GM12865 (cell line): ENCODE results near the gene DOHH.

Experiments used
- DNase-seq: peaks from one replicate; pipeline ENCODE4 v3.0.0; 2010; ENCODE audit warnings: low read depth
- H3K4me3 ChIP-seq: 2 replicates; pipeline ENCODE4 v1.5.1; 2011; ENCODE audit warnings: mild to moderate bottlenecking, low read depth, low read length, control low read depth
- TF ChIP-seq, protein P1 (sequence below): IDR thresholded peaks from 2 replicates; pipeline ENCODE4 v1.5.1; 2011; ENCODE audit warnings: low read length, control low read depth, low read depth, inconsistent platforms; ENCODE audit not compliant: insufficient read depth; ENCODE audit errors: missing control alignments

Gene DOHH

DNA sequence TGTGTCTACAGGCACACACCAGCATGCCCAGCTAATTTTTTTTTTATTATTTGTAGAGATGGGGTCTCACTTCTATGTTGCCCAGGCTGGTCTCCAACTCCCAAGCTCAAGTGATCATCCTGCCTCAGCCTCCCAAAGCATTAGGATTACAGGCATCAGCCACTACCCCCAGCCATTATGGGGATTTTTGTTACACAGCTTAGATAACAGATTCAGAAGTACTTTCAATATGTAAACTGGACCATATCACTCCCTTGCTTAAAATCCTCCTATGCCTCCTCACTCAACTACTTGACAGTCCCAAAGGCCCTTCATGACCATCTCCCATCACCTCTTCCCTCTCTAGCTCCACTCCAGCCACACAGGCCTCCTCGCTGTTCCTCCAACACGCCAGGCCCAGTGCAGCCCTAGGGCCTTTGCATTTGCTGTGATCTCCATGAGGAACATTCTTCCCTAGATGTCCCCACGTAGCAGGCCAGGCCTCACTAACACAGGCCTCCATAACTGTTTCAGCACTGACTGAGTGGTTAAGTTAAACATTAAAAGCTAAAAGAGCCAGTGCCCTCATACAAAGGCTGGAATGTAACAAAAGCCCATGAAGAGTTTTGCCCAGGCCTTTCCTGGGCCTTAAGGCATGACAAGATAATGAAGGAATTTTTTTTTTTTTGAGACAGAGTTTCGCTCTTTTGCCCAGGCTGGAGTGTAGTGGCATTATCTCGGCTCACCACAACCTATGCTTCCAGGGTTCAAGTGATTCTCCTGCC lies 2.5 kb downstream of the DOHH start:
- no peak overlapping the region for H3K4me3 ChIP-seq
- no peak for DNase-seq
- TF ChIP-seq, protein P1, sequence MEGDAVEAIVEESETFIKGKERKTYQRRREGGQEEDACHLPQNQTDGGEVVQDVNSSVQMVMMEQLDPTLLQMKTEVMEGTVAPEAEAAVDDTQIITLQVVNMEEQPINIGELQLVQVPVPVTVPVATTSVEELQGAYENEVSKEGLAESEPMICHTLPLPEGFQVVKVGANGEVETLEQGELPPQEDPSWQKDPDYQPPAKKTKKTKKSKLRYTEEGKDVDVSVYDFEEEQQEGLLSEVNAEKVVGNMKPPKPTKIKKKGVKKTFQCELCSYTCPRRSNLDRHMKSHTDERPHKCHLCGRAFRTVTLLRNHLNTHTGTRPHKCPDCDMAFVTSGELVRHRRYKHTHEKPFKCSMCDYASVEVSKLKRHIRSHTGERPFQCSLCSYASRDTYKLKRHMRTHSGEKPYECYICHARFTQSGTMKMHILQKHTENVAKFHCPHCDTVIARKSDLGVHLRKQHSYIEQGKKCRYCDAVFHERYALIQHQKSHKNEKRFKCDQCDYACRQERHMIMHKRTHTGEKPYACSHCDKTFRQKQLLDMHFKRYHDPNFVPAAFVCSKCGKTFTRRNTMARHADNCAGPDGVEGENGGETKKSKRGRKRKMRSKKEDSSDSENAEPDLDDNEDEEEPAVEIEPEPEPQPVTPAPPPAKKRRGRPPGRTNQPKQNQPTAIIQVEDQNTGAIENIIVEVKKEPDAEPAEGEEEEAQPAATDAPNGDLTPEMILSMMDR: no peak

DNA sequence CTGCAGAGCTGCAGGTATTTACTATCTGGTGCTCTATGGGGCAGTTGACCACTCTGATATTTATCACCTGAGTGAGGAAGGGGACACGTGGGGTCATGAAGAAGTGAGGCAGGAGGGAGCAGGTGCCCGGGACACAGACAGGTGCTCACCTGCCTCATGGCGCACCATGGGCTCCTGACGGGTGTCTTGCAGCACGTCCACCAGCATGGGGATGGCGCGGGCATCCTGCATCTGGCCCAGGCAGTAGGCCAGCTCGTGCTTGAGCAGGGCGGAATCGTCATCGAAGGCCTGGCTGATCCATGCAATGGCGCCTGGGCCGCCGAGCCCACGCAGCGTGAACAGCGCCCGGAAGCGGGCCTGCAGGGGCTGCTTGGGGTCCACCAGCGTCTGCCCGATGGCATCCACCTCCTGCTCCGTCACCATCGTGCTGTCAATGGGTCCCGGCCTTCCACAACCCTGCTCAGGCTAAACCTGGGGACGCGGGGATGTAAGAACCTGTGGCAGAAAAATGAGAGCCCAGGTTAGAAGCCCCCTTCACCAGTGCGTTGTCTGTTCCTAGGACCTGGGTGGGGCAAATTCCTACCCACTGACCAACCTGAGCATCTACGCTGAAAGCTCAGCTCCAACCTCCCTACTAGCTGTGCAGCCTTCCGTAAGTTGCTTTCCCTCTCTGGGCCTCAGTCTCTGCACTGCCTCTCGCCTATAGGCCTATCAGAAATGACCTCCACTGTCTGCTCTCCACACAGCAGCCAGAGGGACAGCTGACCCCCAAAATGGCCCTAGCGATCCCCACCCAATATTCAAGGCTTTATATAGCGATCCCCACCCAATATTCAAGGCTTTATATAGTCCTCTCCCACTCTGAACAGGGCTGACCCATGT lies 3.8 kb downstream of the DOHH start:
- TF ChIP-seq, protein P1: no peak
- no peak overlapping the region for H3K4me3 ChIP-seq
- DNase-seq: no peak

DNA sequence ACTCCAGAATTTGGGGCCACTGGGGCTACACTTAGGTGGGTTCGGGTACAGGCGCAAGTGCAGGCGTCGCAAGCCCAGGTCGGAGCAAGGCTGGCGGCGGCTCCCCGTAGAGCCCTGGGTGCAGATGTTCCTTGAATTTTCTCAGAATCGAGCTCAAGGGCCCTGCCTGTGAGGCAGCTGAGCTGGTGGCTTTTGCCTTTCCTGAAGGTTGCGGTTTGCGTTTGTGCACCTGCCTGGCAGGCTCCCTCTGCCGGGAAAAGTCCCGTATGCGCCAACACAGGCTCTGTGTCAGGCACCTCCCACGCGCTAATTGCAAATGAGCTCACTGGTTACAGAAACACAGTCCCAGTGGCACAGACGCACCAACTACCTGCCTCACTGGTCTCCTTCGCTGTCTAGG lies 5.9 kb downstream of the DOHH start:
- no peak for DNase-seq
- TF ChIP-seq, protein P1: no peak
- no peak overlapping the region for H3K4me3 ChIP-seq

DNA sequence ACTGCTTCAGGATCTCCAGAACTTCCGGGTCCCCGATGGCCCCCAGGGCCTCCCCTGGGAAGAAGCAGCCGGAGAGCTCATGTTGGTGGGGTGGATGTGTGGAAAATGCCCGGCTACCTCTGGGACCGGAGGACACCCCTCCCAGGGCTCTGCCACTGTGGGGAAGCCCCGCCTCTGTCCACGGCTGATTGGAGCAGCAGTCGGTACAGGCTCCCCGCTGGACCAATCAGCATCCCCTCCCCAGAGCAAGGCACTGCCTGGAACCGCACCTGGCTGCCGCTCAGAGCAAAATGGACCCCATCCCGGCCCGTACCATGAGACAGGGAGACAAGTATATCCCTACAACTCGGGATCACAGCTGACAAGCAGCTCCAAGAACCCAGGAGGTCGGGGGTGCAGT lies 6.4 kb downstream of the DOHH start:
- DNase-seq: peak; percentile 23
- no peak overlapping the region for H3K4me3 ChIP-seq
- TF ChIP-seq, protein P1: no peak

DNA sequence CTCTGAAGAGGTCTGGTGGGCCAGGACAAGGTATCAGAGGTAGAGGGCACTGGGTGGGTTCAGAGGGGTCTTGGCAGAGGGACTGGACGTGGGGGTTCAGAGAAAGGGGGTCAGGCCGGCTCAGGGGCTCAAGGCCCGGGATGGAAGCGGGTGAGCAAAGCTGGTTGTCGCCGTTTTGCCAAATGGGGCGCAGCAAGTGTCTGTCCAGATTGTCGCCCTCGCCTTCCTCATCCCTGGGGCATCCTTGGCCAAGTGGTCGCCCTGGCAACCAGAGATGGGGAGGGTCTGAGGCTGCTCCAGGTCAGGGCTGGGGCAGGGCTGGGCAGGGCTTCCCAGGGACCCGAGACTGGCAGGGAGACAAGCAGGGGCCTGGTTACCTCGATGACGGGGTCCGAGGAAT lies 6.8 kb downstream of the DOHH start:
- TF ChIP-seq, protein P1: no peak
- H3K4me3 ChIP-seq: no peak overlapping the region
- DNase-seq: no peak

DNA sequence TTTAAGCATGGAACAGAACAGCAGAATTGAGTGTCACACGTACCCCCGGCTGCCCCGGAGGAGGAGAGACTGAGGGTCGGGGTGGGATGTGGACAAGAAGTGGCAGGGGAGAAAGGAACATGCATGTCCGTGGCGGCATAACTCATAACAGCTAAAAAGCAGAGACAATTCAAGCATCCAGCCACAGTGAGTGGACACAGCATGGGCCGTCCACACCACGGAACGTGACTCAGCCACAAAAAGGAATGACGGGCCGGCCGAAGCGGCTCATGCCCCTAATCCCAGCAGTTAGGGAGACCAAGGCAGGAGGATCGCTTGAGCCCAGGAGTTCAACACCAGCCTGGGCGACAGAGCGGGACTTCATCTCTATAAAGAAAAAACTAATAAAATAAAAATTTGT lies 7.6 kb downstream of the DOHH start:
- TF ChIP-seq, protein P1: no peak
- no peak for DNase-seq
- no peak overlapping the region for H3K4me3 ChIP-seq
